GM12872 (cell line): ENCODE data around the gene LCN10.

Experiments used
- TF ChIP-seq, protein P1 (sequence below): IDR thresholded peaks from 3 replicates; pipeline ENCODE4 v1.5.1; 2011; ENCODE audit warnings: low read depth, mild to moderate bottlenecking, low read length, moderate library complexity; ENCODE audit not compliant: insufficient read depth

Gene LCN10

DNA sequence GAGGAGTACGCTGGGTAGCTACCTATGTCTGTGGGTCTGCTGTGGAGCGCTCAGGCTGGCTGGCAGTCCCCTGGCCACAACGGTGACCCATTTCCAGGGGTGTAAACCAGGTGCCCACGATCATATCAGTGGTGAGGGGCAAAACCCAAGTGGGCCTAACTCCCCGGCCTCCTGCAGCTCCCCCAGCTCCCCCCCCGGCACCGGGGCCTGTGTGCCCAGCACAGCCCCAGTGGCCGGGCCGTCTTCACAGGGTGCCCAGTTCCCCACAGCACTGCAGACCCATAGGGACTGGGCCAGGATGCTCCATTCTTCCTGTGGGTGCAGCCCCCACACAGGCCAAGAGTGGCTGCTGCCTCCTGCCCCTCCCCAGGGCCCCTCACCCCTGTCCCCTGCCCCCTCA lies 16.3 kb upstream of the LCN10 start:
- TF ChIP-seq, protein P1, sequence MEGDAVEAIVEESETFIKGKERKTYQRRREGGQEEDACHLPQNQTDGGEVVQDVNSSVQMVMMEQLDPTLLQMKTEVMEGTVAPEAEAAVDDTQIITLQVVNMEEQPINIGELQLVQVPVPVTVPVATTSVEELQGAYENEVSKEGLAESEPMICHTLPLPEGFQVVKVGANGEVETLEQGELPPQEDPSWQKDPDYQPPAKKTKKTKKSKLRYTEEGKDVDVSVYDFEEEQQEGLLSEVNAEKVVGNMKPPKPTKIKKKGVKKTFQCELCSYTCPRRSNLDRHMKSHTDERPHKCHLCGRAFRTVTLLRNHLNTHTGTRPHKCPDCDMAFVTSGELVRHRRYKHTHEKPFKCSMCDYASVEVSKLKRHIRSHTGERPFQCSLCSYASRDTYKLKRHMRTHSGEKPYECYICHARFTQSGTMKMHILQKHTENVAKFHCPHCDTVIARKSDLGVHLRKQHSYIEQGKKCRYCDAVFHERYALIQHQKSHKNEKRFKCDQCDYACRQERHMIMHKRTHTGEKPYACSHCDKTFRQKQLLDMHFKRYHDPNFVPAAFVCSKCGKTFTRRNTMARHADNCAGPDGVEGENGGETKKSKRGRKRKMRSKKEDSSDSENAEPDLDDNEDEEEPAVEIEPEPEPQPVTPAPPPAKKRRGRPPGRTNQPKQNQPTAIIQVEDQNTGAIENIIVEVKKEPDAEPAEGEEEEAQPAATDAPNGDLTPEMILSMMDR = no peak

DNA sequence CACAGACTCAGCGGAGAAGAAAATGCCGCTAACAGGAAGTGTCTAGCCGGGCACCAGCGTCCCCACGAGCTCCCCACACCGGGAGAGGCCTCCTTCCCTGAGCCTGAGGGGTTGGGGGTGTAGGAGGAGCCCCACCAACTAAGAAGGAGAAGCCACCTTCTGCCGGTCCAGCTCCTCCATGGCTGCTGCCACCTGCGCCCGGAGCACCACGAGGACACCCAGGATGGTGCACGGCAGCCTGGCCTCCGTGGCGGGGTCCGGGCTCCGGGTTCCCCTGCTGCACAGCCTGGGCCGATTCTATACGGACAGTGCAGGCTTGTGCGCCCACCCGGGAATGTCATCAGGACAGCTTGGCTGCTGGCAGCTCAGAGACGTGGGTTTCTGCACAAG lies 15.0 kb upstream of the LCN10 start:
- TF ChIP-seq, protein P1 = no peak

DNA sequence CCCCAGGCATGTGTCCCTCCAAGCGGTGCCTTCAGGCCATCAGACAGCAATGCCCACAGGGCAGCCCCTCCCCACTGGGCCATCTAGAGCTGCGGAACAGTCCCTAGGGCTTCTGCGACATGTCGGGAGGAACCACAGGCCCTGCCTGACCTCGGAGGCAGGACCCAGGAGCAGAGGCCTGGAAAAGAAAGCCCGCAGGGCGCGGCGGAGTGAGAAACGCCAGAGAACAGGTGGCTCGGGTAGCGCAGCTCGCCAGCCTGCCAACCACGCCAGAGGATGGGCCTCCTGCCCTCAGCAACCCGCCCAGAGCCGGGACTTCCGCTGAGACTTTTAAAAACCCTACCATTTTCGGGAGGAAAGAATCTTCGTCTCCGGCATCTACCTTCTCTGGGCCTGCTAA lies 14.6 kb upstream of the LCN10 start:
- TF ChIP-seq, protein P1 = no peak

DNA sequence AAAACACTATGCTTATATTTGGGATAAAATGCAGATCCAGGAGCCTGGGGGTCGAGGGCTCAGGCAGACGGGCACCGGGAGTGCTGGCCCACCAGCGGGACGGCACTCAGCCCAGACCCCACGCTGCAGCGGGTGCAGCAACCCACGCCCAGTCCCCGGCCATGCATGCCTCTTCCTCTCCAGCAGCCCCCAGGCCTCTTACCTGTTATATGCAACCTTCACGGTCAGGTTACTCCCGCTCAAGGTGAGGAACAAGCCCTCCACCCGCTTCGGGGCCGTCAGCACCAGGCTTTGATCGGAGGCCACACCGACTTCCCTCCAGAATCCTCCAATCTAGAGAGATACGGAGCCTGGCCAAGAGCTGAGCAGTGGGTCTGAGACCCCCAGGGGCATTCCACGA lies 14.1 kb upstream of the LCN10 start:
- TF ChIP-seq, protein P1 = no peak

DNA sequence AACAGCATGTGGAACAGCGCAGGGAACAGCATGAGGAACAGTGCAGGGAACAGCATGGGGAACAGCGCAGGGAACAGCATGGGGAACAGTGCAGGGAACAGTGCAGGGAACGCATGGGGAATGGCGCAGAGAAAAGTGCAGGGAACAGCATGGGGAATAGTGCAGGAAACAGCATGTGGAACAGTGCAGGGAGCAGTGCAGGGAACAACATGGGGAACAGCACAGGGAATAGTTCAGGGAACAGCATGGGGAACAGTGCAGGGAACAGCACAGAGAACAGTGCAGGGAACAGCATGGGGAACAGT lies 13.3 kb upstream of the LCN10 start:
- TF ChIP-seq, protein P1 = no peak

DNA sequence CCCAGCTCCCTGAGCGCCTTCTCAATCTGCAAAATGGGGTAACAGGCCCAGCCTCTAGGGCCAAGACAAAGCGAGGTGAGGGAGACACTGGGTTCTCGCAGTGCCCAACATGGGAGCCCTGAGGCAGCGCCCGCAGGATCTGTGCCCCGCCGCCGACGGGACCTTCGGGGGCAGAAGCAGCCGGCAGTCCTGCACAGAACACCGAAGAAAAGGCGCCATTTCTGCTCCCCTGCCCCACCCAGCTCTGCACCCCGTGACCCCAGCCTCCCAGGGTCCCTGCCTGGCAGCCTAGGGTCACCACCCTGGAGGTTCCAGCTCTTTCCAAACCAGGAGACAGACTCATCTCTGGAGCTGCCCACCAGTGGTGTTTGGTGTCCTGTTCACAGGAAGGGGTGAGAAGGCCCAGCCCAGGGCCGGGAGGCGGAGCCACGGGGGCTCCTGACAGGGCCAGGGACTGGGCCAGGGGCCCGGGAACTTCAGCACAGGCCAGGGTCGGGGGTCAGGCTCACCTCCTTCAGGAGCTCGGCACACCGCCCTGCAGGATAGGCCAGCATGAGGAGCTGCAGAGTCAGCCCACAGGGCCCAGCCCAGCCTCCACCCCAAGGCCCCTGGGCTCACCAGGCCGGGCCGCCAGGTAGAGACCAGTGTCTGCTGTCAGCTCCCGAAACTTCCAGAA lies 12.0 kb upstream of the LCN10 start:
- TF ChIP-seq, protein P1 = no peak

DNA sequence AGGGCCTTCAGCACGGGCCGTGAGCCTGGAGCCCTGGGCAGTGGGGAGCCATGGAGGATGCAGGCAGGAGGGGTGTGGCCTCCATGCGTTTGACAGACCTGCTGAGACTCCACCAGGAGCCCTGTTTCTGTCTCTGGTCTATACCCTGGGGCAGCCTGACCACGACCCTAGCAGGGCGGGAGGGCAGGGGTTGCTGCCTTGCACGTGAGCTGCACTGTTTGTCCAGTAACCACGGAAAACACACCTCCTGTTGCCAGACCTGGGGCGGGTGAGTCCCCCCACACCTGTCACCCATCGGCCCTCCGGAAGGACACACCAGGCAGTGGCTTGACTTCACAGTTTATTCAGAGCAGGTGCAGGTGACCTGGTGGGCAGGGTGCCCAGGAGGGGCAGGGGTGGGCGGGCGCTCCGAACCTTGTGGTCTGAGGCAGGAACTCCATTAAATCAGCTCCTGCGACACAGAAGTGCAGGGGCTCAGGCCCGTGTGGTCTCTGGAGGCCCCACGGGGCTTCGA lies 11.4 kb upstream of the LCN10 start:
- TF ChIP-seq, protein P1 = no peak
